HepG2 (cell line): ENCODE measurements around the gene MAP2K3. TPM values are rescaled to one million over a fixed set of nuclear protein-coding genes. Genes with fewer than 3 reads are reported as not detected.

Experiments used
- ATAC-seq: fragments of 200-7000 bp; cut with Tn5 transposase; 3 replicates; pipeline ENCODE4 v1.9.1; 2020; ENCODE audit warnings: mild to moderate bottlenecking, moderate library complexity
- BruUV-seq: library from RNA; stranded (reverse); fragments of 400-500 nt; replicated peaks from 2 replicates; lab custom pipeline; 2021; lab: Mats Ljungman, UMichigan
- CTCF ChIA-PET: fragments of 300-600 bp; formaldehyde crosslinking; extraction: SDS; loops from one replicate; lab custom pipeline; 2021; ENCODE audit warnings: low total read pairs, inconsistent platforms, low intra/inter-chr PET ratio; lab: Yijun Ruan, JAX
- POLR2A ChIA-PET: fragments of 350-600 bp; sonication (Branson Sonifier 250); formaldehyde crosslinking; loops from one replicate; lab custom pipeline; 2020; ENCODE audit warnings: antibody characterized with exemption, inconsistent platforms; lab: Yijun Ruan, JAX
- DNase-seq: peaks from one replicate; pipeline ENCODE4 v3.0.0-alpha.2; 2015; ENCODE audit warnings: low spot score
- FAIRE-seq: peaks from 3 replicates; lab custom pipeline; 2011; peaks lifted over from hg19 to GRCh38; lab: Jason Lieb, UNC
- H2AFZ ChIP-seq: one replicate; pipeline ENCODE4 v1.6.1; 2011; ENCODE audit warnings: low read length, inconsistent platforms
- H3K27ac ChIP-seq: fragments of 300-600 bp; 3 replicates; pipeline ENCODE4 v1.8.0; 2011; ENCODE audit warnings: mixed run types, mild to moderate bottlenecking, mixed read lengths, low read length, inconsistent platforms; ENCODE audit not compliant: insufficient read depth; ENCODE audit errors: extremely low read length
- H3K27me3 ChIP-seq, 2 experiments: fragments of 200-600 bp in 1 of 2; 2 replicates in 1 of 2; 3 replicates in 1 of 2; pipeline versions ENCODE4 v1.6.0 to v1.8.0; 2011; ENCODE audit warnings: low read length in 2 of 2, mild to moderate bottlenecking in 2 of 2, moderate library complexity in 2 of 2, inconsistent platforms in 1 of 2; ENCODE audit not compliant: insufficient read depth in 2 of 2, control insufficient read depth in 1 of 2
- H3K36me3 ChIP-seq, 2 experiments: fragments of 200-600 bp in 1 of 2; replicated peaks in 1 of 2; 2 replicates in 1 of 2; 3 replicates in 1 of 2; pipeline versions ENCODE4 v1.5.1 to v1.8.0; 2011; ENCODE audit warnings: low read length in 2 of 2, inconsistent platforms in 1 of 2; ENCODE audit not compliant: insufficient read depth in 2 of 2, control insufficient read depth in 1 of 2
- H3K4me1 ChIP-seq: 2 replicates; pipeline ENCODE4 v1.5.1; 2012; ENCODE audit warnings: low read length, inconsistent platforms; ENCODE audit not compliant: insufficient read depth
- H3K4me2 ChIP-seq: 2 replicates; pipeline ENCODE4 v1.6.0; 2011; ENCODE audit warnings: low read depth, low read length, inconsistent platforms
- H3K4me3 ChIP-seq, 3 experiments: fragments of 200-600 bp in 1 of 3; sonication (generic), shearing (Covaris generic) in 1 of 3; replicated peaks in 1 of 3; 2 replicates each; pipeline ENCODE4 v1.5.1; 2011 to 2016; ENCODE audit warnings: low read length in 3 of 3, inconsistent platforms in 2 of 3, low read depth in 2 of 3, mild to moderate bottlenecking in 2 of 3, control low read depth in 1 of 3, mixed read lengths in 1 of 3; ENCODE audit not compliant: insufficient read depth in 1 of 3
- H3K79me2 ChIP-seq: one replicate; pipeline ENCODE4 v1.6.1; 2011; ENCODE audit warnings: low read length, inconsistent platforms; ENCODE audit not compliant: insufficient read depth
- H3K9ac ChIP-seq: 2 replicates; pipeline ENCODE4 v1.6.0; 2011; ENCODE audit warnings: mild to moderate bottlenecking, low read depth, low read length, inconsistent platforms; ENCODE audit not compliant: insufficient read depth
- H3K9me3 ChIP-seq: 2 replicates; pipeline ENCODE4 v1.5.1; 2012; ENCODE audit warnings: mild to moderate bottlenecking, low read length
- H4K20me1 ChIP-seq: 2 replicates; pipeline ENCODE4 v1.6.0; 2011; ENCODE audit warnings: inconsistent platforms, mild to moderate bottlenecking, low read length, moderate library complexity; ENCODE audit not compliant: insufficient read depth
- AGO1 ChIP-seq: fragments of 200-400 bp; formaldehyde crosslinking; IDR thresholded peaks from 2 replicates; pipeline ENCODE4 v1.6.1; 2017; ENCODE audit warnings: mild to moderate bottlenecking, low read depth, low read length, moderate library complexity; ENCODE audit not compliant: poor library complexity, severe bottlenecking
- CEBPB ChIP-seq: IDR thresholded peaks from 2 replicates; pipeline ENCODE4 v1.6.1; 2011; ENCODE audit warnings: low read depth, low read length, improper control_type of control experiment, borderline replicate concordance
- MIER2 ChIP-seq: IDR thresholded peaks from 2 replicates; pipeline ENCODE4 v1.6.1; 2016; ENCODE audit warnings: missing biosample characterization, missing genetic modification reagents
- PRPF4 ChIP-seq: fragments of 200-400 bp; formaldehyde crosslinking; IDR thresholded peaks from 2 replicates; pipeline ENCODE4 v1.6.1; 2016; ENCODE audit warnings: low read length, low read depth; ENCODE audit not compliant: poor library complexity, severe bottlenecking
- TMF1 ChIP-seq: sonication (generic); formaldehyde crosslinking; IDR thresholded peaks from 2 replicates; pipeline ENCODE4 v1.8.1; 2022; ENCODE audit warnings: low read depth, missing genetic modification reagents
- ZNF432 ChIP-seq: sonication (generic); formaldehyde crosslinking; IDR thresholded peaks from 2 replicates; pipeline ENCODE4 v1.5.0; 2020; ENCODE audit warnings: missing genetic modification reagents, mild to moderate bottlenecking, borderline replicate concordance
- ZNF773 ChIP-seq: sonication (generic); formaldehyde crosslinking; IDR thresholded peaks from 2 replicates; pipeline ENCODE4 v1.4.0; 2020; ENCODE audit warnings: missing genetic modification reagents, borderline replicate concordance
- ZNF790 ChIP-seq: sonication (generic); formaldehyde crosslinking; IDR thresholded peaks from 2 replicates; pipeline ENCODE4 v1.8.0; 2022; ENCODE audit warnings: missing genetic modification reagents, mild to moderate bottlenecking, borderline replicate concordance
- WGBS: methylation state at CpG from one replicate; pipeline ENCODE4 v1.1.6; 2017; ENCODE audit warnings: low lambda C conversion rate; 5-methylcytosine and 5-hydroxymethylcytosine counted together
- in situ Hi-C: cut with HindIII; loops from 2 replicates; pipeline ENCODE4 v1.10.0; 2017; ENCODE audit warnings: low pct_unique_long_range_greater_than_20kb; ENCODE audit not compliant: extremely low pct_ligation_motif_present
- intact Hi-C: fragments of 100-400 bp; cut with micrococcal nuclease; formaldehyde crosslinking; loops from one replicate; pipeline ENCODE4 v1.10.0; 2022; ENCODE audit not compliant: unreplicated experiment
- polyA plus RNA-seq, 8 experiments: library from polyadenylated mRNA; depleted of rRNA in 3 of 8; stranded (reverse) in 7 of 8; unstranded in 1 of 8; fragments of >200 nt; fragmentation: Illumina TruSeq in 4 of 8; extraction: Trizol in 4 of 8; gene quantifications; 2 replicates each; pipeline versions ENCODE4 v1.2.1 to v1.2.3, GENCODE V29; 2011 to 2016; ENCODE audit warnings: low read depth in 4 of 8, missing spikeins in 1 of 8, mixed read lengths in 1 of 8; ENCODE audit not compliant: insufficient read depth in 1 of 8
- total RNA-seq, 5 experiments: library from RNA; depleted of rRNA; stranded (reverse); fragments of >200 nt; fragmentation: Illumina TruSeq; extraction: Trizol; gene quantifications; 2 replicates each; pipeline ENCODE4 v1.2.3, GENCODE V29; 2016; ENCODE audit warnings: low read depth in 1 of 5
- TF ChIP-seq, protein P1 (sequence below): sonication (generic); formaldehyde crosslinking; IDR thresholded peaks from 2 replicates; pipeline ENCODE4 v1.5.0; 2020; ENCODE audit warnings: mild to moderate bottlenecking, missing genetic modification reagents, moderate library complexity

The MAP2K3 gene
- total and polyA plus RNA-seq, 2 of the 13 experiments (the other 11 are each of a cell fraction or from before 2014, with no cell fraction given): 20.5 to 27.4 TPM

DNA sequence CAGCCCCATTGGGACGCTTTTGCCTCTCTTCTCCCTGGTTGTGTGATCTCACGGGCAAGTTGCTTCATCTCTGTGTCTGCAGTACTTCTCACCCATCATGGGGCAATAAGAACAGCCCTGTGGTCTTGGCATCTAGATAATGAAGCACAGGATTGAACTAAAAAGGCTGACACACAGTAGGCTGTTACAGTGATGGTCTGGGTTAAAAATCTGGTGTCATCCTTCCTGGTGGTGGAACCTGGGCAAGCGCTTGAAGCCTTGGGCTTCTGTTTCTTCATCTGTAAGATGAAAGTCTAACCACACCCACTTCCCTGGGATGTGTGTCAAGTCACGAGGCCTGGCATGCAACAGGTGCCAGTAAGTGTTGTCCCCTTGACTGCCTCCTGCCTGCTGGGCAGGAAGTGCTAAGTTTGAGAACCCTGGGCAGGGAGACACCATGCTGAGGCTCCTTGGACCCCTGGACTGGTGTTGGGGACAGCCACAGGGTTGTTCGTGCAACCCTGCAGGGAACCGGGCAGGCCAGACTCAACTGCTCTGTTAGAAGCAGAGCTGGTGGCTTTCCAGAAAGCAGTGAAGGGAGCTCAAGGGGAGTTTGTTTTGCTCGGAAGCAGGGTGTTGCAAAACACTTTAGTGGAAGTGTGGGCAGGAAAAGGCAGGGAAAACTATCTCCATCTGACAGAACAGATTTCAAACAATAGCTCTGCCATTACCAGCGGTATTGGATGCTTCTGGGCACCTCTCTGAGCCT lies 5.9 kb upstream of the MAP2K3 start:
- no peak overlapping the region for H3K4me2 ChIP-seq
- H3K4me3 ChIP-seq: no peak overlapping the region
- H3K27me3 ChIP-seq: peaks cover 2 to 52% of the 10 kb centered on the region in 2 experiments; a peak in 3 of 5 replicates
- no peak overlapping the region for H3K9ac ChIP-seq
- no peaks in the 10 kb centered on the region for H3K36me3 ChIP-seq
- ChIA-PET CTCF (no interaction called here), POLR2A (no interaction called here)
- no peak for FAIRE-seq
- peaks cover 56% of the 10 kb centered on the region for H3K4me1 ChIP-seq
- ATAC-seq: no peak
- H3K79me2 ChIP-seq: no peaks in the 10 kb centered on the region
- H2AFZ ChIP-seq: no peak overlapping the region
- H3K27ac ChIP-seq: no peak overlapping the region
- H4K20me1 ChIP-seq: no peaks in the 10 kb centered on the region
- TF ChIP-seq MIER2 (CRISPR knock-in tag) (no peak), TMF1 (CRISPR knock-in tag) (no peak), AGO1 (no peak), PRPF4 (no peak), ZNF790 (CRISPR knock-in tag) (no peak), ZNF773 (CRISPR knock-in tag) (no peak), ZNF432 (no peak), CEBPB (peak; percentile 27; the same call in 1 of the 2 replicates)
- TF ChIP-seq, protein P1, sequence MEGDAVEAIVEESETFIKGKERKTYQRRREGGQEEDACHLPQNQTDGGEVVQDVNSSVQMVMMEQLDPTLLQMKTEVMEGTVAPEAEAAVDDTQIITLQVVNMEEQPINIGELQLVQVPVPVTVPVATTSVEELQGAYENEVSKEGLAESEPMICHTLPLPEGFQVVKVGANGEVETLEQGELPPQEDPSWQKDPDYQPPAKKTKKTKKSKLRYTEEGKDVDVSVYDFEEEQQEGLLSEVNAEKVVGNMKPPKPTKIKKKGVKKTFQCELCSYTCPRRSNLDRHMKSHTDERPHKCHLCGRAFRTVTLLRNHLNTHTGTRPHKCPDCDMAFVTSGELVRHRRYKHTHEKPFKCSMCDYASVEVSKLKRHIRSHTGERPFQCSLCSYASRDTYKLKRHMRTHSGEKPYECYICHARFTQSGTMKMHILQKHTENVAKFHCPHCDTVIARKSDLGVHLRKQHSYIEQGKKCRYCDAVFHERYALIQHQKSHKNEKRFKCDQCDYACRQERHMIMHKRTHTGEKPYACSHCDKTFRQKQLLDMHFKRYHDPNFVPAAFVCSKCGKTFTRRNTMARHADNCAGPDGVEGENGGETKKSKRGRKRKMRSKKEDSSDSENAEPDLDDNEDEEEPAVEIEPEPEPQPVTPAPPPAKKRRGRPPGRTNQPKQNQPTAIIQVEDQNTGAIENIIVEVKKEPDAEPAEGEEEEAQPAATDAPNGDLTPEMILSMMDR (CRISPR knock-in tag): no peak
- TF ChIP-seq, all 625 proteins: peak for 1
- no peaks in the 10 kb centered on the region for H3K9me3 ChIP-seq
- in situ Hi-C loops (no loop called here), intact Hi-C loops (no loop called here)
- no peak for DNase-seq
- 13% methylated on average over 8 of the region's 8 CpGs for WGBS
- BruUV-seq: no TSS peak
